AG09319 (cell line): ENCODE measurements around the gene CTXN3.
A peak's percentile ranks its signal among the peaks of the same experiment; 100 is the strongest.

Experiments
- DNase-seq: peaks from one replicate; pipeline ENCODE4 v3.0.0-alpha.2; 2010; ENCODE audit warnings: low read depth; ENCODE audit errors: extremely low read depth
- CTCF ChIP-seq: IDR thresholded peaks from 2 replicates; pipeline ENCODE4 v1.5.1; 2011; ENCODE audit warnings: low read depth, mild to moderate bottlenecking, inconsistent platforms, low read length, moderate library complexity

CTXN3 gene

DNA sequence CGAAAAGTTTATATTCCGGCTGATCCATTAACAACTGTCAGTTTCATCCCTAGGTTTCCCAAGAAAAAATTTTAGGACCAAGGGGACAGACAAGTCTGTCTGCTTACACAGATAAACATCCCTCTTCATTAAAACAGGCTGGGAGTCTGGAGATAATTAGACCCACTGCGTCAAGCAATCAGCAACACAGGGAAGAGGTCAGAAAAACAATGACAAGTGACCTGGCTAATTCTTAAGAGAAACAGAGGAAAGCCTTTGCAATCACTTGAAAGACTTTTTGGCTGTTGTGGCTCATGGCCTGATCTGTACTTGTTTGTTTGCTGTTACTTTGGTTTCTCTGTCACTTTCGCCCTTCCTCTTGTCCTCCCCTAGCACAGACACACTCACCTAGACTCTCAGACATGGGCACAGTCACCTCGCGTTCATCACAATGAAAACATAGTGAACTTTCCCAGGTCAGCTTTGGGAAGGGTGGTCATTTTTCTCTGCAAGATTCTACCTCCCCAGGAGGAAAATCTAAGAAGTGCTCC, 51.4 kb downstream of the CTXN3 start:
- TF ChIP-seq CTCF, result no peak
- no peak for DNase-seq

DNA sequence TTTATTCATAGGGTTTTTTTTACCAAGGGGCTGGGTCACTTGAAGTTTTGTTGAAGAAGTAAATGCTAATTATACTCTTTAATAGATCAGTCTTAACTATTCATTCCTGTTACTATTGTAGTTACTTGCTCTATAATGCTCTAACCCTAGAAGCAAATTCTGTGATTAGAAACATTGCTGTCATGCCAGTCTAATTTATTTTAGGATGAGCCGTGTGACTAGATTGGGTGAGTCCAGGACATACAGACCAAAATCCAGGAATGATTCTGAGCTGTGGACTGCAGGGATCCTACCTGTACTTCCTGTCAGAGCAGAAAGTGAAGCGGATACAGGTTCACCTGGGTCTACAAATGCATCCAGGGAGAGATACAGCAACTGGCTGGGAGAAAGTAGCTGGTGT, 53.6 kb downstream of the CTXN3 start:
- DNase-seq, result no peak
- no peak for TF ChIP-seq CTCF

GRCh38 chr5:127702926-127703561, 54.2 kb downstream of the CTXN3 start, which contains the start of gene CCDC192:
CCDC192 (plus strand) TSS chr5:127703391; CDS start chr5:127703446, 55 bp downstream.
- no peak for TF ChIP-seq CTCF
- DNase-seq, result no peak

- no peak for TF ChIP-seq CTCF
- DNase-seq, result peak; percentile 41
Observed at GRCh38 chr5:127705120-127705892, 56.4 kb downstream of the CTXN3 start.

GRCh38 chr5:127706691-127707090, 57.8 kb downstream of the CTXN3 start:
- no peak for DNase-seq
- TF ChIP-seq CTCF, result no peak

DNA sequence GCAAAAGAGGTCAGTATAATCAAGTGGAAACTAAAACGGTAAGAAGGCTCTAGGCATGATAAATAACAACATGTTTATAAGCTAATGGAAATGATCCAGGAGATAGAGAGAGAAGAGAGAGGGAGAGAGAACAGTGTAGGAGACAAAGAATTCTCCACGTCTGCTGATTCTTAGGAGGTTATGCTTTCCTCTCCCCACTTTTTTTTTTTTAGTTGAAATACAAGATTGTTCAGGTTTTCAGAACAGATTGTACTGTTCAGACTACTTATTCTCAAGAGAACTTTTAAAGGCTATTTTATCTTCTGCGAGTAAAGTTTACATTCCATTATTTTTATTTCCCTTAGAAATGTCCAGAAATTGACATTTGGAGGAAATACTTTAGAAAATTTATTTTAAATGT, 58.3 kb downstream of the CTXN3 start:
- no peak for DNase-seq
- no peak for TF ChIP-seq CTCF
